BE2C (cell line): ENCODE results near the gene FYN.

Experiments
- DNase-seq: peaks from one replicate; pipeline ENCODE4 v3.0.0-alpha.2; 2020
- H3K27me3 ChIP-seq: fragments of 250-450 bp; sonication (Bioruptor Pico); 2 replicates; pipeline ENCODE4 v1.5.1; 2020; ENCODE audit warnings: mild to moderate bottlenecking
- H3K36me3 ChIP-seq: fragments of 250-450 bp; sonication (Bioruptor Pico); 2 replicates; pipeline ENCODE4 v1.5.1; 2020; ENCODE audit warnings: mild to moderate bottlenecking
- H3K4me1 ChIP-seq: fragments of 250-450 bp; sonication (Bioruptor Pico); 2 replicates; pipeline ENCODE4 v1.5.1; 2020
- H3K4me3 ChIP-seq: 2 replicates; pipeline ENCODE4 v1.5.1; 2011; ENCODE audit warnings: low read depth, low read length
- H3K9me3 ChIP-seq: fragments of 250-450 bp; sonication (Bioruptor Pico); 2 replicates; pipeline ENCODE4 v1.5.1; 2020
- TF ChIP-seq, protein P1 (sequence below): IDR thresholded peaks from 2 replicates; pipeline ENCODE4 v1.5.1; 2012; ENCODE audit warnings: mild to moderate bottlenecking, low read depth, low read length

FYN gene

GRCh38 chr6:111818539-111819226 is 54.6 kb downstream of the FYN start:
- Histone ChIP-seq H3K4me3 (no peak overlapping the region), H3K36me3 (peaks cover 1% of the 10 kb centered on the region), H3K27me3 (no peaks in the 10 kb centered on the region), H3K4me1 (peaks cover under 1% of the 10 kb centered on the region; the same call in 1 of the 2 replicates), H3K9me3 (no peaks in the 10 kb centered on the region)
- TF ChIP-seq, protein P1, sequence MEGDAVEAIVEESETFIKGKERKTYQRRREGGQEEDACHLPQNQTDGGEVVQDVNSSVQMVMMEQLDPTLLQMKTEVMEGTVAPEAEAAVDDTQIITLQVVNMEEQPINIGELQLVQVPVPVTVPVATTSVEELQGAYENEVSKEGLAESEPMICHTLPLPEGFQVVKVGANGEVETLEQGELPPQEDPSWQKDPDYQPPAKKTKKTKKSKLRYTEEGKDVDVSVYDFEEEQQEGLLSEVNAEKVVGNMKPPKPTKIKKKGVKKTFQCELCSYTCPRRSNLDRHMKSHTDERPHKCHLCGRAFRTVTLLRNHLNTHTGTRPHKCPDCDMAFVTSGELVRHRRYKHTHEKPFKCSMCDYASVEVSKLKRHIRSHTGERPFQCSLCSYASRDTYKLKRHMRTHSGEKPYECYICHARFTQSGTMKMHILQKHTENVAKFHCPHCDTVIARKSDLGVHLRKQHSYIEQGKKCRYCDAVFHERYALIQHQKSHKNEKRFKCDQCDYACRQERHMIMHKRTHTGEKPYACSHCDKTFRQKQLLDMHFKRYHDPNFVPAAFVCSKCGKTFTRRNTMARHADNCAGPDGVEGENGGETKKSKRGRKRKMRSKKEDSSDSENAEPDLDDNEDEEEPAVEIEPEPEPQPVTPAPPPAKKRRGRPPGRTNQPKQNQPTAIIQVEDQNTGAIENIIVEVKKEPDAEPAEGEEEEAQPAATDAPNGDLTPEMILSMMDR = no peak
- no peak for DNase-seq

DNA sequence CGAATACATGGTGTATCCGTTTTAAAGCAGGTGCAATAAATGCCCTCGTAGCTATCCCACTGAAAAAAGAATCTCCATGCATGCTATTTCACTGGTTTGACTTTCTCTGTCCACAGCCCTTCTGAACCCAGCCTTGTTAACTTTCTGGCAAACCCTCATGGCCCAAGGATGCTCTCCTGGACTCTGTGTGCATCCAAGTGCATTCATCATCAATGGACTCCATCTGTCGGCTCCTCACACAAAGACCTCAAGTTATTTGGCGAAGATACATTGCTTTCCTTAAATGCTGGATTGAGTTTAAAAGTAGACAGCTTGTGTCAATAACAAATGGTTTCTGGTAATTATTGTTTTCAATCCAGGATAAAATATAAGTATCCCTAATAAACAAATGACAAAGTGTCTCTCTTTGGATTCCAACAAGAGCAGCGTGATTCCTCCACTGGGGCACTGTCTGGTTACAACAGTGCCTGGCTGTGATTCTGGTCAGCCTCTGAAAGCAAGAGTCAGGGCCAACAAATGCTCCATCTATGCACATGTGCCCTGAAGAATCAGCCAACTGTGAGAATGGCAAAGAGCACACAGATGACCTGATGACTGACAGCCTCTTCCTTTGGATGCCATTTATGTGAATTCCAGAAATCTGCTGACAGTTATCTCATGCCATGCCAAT is 55.7 kb downstream of the FYN start:
- no peak overlapping the region for H3K4me3 ChIP-seq
- no peak for DNase-seq
- peaks cover 3% of the 10 kb centered on the region; the same call in 1 of the 2 replicates for H3K4me1 ChIP-seq
- no peaks in the 10 kb centered on the region for H3K9me3 ChIP-seq
- TF ChIP-seq, protein P1 = no peak
- no peaks in the 10 kb centered on the region for H3K27me3 ChIP-seq
- H3K36me3 ChIP-seq = peaks cover 4% of the 10 kb centered on the region

- Histone ChIP-seq H3K36me3 (peaks cover 4% of the 10 kb centered on the region), H3K4me3 (no peak overlapping the region), H3K27me3 (no peaks in the 10 kb centered on the region), H3K4me1 (peaks cover 19% of the 10 kb centered on the region), H3K9me3 (no peaks in the 10 kb centered on the region)
- TF ChIP-seq, protein P1 = no peak
- no peak for DNase-seq
Observed at GRCh38 chr6:111813677-111814310, 59.5 kb downstream of the FYN start.

GRCh38 chr6:111813237-111813636 is 60.0 kb downstream of the FYN start:
- Histone ChIP-seq H3K9me3 (no peaks in the 10 kb centered on the region), H3K4me1 (peaks cover 19% of the 10 kb centered on the region), H3K4me3 (no peak overlapping the region), H3K27me3 (no peaks in the 10 kb centered on the region), H3K36me3 (peaks cover 4% of the 10 kb centered on the region)
- TF ChIP-seq, protein P1 = no peak
- DNase-seq = no peak

GRCh38 chr6:111812060-111813038 is 60.9 kb downstream of the FYN start:
- H3K4me3 ChIP-seq = no peak overlapping the region
- TF ChIP-seq, protein P1 = no peak
- peak; percentile 55 for DNase-seq

More at GRCh38 chr6:111812060-111813038, 60.9 kb downstream of the FYN start:
- Histone ChIP-seq H3K36me3 (peaks cover 4% of the 10 kb centered on the region), H3K9me3 (no peaks in the 10 kb centered on the region), H3K27me3 (no peaks in the 10 kb centered on the region), H3K4me1 (peaks cover 19% of the 10 kb centered on the region)
